GM04504 (cell line): Measurements from ENCODE around the gene HLA-A.
A peak's percentile ranks its signal among the peaks of the same experiment; 100 is the strongest.
"Not testable (repeated sequence)": the region's sequence is repeated elsewhere in the genome, so short reads cannot be mapped to it uniquely, and the experiment has no call there.

ENCODE experiments used
- DNase-seq: peaks from one replicate; pipeline ENCODE4 v3.0.0-alpha.2; 2012; ENCODE audit warnings: low read depth

The HLA-A gene

DNA sequence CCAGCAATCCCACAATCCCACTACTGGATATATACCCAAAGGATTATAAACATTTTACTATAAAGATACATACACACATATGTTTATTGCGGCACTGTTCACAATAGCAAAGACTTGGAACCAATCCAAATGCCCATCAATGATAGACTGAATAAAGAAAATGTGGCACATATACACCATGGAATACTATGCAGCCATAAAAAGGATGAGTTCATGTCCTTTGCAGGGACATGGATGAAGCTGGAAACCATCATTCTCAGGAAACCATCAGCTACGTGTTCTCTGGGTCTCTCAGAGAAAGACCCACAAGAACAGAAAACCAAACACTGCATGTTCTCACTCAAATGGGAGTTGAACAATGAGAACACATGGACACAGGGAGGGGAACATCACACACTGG, 21.4 kb downstream of the HLA-A start:
- not testable (repeated sequence) for DNase-seq

DNA sequence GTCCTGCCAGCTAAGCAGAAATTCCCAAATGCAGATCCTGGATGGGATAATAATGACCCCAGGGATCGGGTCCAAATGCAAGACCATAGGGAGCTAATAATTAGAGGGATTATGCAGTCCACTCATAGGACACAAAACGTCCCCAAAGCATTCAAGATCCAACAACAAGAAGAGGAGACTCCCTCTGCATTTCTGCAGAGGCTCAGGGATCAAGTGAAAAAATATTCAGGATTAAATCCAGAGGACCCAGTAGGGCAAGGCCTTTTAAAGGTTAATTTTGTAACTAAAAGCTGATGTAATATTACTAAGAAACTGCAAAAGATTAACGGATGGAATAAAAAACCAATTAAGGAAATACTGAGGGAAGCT, 22.2 kb downstream of the HLA-A start:
- no peak for DNase-seq

DNA sequence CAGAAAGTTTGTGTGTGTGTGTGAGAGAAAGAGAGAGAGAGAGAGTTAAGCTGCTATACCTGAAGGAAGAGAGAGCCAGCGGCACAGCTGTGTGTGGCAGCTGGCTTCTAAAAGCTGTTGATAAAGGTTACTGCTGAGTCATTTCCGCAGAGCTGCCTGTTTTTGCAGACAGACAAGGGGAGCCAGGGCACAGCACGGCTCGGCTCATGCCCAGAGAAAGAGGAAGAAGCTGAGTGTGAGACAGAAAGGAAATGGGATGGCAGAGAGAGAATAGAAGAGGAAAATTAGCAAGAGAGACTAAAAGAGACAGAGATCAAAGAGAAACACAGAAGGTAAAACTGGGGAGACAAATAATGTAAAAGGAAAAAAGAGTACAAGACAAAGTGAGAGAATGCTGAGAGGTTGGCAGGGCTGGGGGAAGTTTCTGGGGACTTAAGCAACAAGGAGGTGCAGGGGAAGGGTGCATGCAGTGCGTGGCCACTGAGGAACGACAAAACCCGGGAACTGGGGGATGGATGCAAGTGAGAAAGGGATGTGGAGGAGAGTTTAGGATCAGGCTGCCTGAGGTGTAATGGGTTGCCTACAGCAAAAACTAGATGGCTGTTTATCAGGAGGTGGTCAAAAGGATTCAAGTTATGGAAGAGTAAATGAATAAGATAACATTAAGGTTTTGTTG, 22.7 kb downstream of the HLA-A start:
- no peak for DNase-seq

DNA sequence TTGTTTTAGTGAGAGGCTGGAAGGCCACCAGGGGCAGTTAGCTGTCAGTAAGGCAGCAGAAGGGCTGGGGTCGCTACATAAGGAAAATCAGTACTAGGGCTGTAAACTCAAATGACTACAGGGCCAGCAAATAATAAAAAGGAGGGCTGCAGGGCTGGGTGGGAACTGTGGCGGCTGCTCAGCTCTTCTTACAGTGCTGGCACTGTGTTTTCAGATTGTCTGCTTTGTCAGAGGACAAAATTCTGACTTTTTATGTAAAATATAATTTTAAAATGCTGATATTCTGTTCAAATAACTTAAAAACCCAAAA, 23.2 kb downstream of the HLA-A start:
- DNase-seq = no peak

DNA sequence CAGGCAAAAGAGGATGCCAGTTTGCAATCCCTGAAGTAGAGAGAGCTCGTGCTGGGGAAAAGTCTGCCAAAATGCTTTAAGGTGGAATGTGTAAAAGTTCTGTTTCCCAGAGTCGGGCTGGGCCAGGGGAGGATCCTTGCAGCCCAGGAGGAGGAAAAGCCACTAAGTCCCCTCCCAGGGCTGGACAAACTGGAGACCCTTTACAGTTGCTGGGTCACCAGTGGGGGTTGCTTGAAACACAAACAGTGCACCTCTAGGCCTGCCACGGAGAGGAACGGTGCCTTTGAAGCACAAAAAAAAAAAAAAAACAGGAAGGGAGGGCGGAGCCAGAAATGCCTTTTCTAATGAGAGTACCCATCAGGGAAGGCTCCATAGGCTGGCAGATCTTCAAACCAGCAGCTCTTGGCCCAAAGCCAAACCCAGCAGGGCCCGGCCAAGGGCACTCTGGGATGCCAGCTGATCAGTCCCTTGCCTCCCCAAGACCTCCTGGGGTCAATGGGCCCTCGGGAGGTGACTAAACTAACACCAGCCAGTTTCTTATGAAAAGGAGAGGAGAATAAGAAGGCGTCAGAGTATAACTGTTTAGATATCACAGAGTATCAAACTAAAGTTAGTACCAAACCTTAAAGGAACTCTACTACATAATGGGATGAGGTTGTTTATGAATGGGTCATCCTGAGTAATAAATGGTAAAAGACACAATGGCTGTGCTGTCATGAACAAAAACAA, 23.7 kb downstream of the HLA-A start:
- no peak for DNase-seq

DNA sequence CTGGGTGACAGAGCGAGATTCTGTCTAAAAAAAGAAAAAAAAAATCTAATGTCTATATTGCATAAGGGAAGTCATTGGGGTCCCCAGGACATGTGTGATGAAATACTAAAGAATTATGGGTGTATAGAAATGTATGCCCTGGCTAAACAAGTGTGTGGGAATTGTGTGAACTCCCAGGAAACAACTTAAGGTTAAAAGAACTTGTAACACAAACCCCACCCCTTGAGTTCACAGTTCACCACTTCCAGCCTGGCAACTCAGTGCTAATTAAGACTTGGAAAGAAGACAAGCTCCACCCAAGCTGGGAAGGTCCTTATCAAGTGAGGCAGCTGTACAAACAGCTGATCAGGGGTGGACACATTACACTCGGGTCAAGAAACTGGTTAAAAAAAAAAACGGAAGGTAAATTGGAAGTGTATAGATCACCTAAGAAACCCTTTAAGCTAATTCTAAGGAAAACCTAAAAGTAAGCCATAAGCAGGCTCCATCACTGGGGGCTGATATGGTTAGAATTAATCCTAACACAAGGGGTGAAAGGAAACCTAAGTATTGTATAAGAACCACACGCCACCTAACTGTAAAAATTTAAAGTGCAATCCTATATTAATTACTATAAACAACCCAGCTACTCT, 25.2 kb downstream of the HLA-A start:
- DNase-seq = no peak

DNA sequence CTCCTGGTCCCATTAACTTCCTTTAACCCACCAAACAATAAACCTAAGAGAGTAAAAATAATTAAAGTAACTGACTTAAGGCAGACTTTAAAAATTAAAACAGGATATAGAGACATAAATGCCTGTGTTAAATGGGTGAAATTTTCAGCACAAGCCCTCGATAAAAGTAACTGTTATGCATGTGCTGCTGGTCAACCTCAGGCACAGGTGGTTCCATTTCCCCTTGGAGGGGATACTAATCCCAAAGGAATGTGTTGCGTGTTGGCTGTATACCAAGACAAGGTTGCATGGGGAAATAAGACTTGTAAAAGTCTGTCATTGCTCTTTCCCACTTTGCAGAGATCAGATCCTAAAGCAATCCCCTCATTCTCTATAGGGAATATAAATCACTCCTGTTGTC, 25.8 kb downstream of the HLA-A start:
- no peak for DNase-seq

DNA sequence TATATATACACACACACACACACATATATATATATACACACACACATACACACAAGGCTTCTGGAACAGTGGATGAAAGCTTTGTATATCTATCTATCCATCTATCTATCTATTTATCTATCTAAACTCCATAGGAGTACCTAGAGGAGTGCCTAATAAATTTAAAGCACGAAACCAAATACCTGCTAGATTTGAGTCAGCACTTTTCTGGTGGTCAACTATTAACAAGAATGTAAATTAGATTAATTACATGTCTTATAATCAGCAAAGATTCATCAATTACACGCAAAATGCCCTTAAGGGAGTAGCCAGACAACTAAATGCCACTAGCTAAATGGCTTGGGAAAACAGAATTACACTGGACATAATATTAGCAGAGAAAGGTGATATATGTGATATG, 26.6 kb downstream of the HLA-A start:
- no peak for DNase-seq

DNA sequence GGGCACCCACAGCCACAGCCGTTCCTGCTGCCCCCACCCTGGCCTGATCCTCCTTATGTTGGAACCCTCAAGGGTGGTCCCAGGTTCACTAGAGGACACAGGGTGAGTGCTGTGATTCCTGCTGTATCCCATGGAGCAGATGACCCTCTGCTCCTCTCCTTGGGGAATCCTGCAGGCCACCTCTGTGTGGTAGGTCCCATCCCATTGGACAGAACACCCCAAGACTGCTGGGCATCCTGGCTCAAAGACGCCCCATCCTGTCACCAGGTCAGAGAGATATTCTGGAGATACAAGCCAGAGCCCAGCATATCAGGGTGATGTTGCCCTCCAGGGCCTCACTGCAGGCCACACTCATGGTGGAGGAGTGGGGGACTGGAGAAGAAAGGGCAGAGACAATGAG, 28.4 kb downstream of the HLA-A start:
- DNase-seq = no peak

DNA sequence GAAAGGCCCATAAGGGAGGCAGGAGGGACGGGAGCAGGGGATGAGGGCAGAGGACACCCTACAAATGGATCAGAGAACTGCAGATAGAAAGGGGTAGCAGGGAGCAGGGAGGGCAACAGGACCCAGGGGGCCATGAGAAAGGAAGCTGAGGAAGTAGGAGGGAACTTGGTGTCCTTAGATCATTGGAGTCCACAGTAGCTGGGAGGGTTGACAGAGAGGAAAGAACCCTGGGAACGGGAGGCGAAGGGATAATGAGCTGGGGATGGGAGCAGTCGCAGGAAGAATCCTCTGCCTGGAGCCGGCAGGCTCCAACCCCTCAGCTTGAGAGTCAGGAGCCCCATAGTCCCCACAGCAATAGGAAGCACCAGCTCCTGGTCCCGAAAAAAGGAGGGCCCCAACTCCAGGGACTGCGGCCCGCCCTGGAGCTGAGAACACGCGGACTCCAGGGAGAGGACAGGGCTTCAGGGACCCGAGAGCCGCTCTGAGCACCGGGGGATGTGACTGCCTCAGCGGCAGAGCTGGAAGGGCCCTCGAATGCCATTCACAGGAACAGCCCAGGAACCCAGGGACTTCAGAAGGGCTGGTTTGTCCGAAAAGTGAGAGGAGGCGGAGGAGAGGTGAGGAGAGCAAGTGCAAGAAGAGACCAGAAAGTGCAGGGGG, 32.7 kb downstream of the HLA-A start:
- DNase-seq = no peak

DNA sequence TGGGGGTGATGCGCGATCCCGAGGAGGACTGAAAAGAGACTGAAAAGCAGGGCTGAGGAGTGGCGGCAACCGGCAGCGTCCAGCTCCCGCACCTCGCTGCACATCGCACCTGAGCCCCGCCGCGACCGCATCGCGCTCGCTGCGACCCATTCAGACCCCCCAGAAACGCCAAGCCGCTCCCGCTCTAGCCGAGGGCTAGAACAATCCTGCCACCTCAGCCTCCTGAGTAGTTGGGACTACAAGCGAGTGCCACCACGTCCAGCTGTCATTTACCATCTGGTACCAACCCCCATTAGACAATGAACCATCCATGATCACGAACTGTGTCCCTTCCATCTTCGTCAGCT, 33.2 kb downstream of the HLA-A start:
- no peak for DNase-seq

DNA sequence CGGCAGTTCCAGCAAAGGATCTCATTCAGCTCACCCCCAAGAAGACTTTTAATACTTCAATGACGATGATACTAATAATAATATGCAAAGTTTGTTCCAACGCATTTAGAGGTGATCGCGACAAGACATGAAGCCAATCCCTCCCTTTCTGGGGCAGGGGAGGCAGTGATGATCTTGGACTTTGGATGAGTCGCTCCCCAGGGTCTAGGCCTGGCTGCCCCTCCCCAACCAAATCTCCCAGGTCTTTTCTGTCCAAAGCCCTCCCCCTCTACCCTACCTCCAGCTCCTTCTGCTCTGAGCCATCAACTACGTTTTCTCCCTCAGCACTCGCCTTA, 33.9 kb downstream of the HLA-A start:
- no peak for DNase-seq

DNA sequence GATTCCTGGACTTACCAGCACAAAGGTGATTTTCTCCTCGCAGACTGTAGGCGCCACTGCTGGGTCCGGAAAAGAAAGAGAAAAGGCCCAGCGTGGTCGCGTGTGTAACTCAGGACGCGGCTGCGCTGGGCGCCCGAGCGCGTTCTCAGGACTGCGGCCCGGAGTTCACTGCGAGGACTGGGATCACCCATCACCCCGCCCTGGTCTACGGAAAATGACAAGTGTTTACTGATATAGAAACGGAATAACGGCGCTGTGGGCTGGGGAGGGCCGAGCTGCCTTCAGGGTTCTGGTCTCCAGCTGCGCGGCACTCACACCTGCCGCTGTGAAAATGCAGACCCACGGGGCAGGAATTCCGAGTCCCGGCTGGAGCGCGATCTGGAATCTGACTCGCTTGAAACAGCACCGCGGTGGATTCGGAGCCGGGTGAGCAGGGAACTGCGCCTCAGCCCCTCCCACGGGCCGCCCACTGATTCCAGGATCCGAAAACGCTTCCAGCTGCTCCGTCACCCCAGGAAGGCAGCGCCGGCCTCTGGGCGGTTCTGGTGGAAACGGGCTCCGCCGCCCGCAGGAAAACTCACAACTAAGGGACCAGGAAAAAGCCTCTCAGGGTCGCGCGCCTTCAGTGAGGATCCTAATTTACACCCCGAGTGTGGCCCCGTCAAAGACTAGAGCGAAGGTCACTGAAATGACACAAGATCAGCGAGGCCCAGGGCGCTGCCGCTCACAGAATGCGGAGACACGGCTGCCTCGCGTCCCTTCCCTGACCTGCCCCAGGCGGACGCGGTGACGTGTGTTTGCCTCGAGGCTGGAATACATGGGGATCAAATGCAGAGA, 34.5 kb downstream of the HLA-A start:
- peak; percentile 52 for DNase-seq

DNA sequence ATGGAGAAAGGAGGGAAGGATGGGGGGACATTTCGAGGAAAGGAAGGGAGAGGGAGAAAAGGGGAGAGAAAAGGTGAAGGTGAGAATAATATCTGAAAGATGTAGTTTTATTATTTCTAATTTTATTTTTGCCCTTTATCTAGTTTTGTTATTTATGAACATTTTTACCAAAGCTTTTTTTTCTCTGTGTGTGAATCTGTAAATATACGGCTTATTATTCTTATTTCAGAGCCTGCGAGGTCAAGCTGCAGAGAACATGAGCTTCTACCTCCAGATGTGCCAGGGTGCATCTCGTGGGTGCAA, 35.0 kb downstream of the HLA-A start:
- no peak for DNase-seq

DNA sequence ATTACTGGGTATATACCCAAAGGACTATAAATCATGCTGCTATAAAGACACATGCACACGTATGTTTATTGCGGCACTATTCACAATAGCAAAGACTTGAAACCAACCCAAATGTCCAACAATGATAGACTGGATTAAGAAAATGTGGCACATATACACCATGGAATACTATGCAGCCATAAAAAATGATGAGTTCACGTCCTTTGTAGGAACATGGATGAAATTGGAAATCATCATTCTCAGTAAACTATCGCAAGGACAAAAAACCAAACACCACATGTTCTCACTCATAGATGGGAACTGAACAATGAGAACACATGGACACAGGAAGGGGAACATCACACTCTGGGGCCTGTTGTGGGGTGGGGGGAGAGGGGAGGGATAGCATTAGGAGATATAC, 37.7 kb downstream of the HLA-A start:
- not testable (repeated sequence) for DNase-seq

DNA sequence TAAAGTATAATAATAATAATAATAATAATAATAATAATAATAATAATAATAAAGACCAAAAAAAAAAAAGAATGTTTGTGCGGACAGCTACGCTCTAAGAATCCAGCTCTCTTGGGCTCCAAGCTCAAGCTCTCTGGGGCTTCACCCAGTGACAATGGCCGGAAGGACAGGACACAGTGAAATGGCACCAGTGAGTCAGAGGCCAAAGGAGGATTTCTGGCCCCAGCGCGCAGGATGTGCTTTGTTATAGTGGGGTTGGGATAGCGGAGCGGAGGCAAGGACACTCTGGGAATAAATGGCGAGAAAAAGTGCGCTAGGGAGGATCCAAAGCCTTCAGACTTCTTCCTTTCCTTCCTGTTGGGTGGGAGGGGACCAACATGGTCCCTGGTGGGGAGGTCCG, 38.2 kb downstream of the HLA-A start:
- no peak for DNase-seq

DNA sequence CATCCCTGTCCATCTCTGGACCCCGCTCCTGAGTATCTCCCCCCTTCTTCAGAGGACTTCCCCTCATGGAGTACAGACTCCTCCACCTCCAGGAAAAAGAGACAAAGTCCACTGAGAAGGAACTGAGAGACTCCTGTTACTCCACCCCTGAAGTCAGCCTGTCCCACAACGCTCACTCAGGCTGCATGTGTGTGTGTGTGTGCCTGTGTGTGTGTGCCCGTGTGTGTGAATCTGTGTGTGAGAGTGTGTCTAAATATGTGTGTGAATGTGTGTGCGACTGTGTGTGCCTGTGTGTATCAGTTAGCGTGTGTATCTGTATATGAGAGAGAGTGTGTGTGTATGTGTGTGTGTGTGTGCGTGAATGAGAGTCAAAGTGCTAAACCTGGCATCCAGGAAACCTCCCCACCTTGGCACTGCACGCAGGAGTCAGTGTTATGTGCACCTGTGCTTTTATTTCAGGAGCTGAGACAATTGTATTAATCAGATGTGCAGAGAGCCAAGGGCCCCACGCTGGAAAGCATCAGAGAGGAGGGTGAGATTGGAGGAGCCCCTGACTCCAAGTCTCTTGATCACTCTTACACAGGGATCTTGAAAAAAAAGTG, 39.0 kb downstream of the HLA-A start:
- no peak for DNase-seq

DNA sequence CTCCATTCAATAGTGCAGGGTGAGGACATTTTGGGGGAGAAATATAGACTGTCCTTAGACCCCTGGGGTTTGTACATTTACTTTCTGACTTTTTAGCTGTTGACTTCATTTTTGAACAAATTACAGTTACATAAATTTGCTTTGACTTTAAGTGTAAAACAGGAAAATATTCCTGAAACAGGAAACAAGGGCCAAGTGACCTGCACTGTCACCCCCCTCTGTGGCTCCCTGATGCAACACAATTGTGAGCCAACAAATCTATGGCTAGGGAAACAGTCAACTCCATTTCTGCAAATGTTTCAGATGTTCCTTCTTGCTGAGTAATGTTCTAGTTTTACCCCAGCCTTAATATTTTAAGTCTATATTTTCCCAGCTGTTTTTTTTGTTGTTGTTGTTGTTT, 39.8 kb downstream of the HLA-A start:
- DNase-seq = no peak

DNA sequence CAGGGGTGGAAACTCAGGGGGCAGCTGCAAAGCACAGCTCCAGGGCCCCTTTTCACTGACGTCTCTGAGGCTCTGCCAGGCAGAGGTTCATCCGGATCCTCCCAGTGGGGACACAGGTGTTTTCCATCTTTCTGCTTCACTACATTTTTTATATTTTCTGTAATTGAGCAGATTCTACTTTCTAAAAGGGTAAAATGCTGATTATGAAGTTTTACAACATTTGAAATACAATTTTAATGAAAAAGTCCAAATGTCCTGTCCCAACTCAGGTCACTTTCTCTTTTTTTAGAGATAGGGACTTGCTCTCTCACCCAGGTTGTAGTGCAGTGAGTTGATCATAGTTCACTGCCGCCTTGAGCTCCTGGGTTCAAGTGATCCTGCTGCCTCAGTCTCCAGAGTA, 41.9 kb downstream of the HLA-A start:
- DNase-seq = no peak

DNA sequence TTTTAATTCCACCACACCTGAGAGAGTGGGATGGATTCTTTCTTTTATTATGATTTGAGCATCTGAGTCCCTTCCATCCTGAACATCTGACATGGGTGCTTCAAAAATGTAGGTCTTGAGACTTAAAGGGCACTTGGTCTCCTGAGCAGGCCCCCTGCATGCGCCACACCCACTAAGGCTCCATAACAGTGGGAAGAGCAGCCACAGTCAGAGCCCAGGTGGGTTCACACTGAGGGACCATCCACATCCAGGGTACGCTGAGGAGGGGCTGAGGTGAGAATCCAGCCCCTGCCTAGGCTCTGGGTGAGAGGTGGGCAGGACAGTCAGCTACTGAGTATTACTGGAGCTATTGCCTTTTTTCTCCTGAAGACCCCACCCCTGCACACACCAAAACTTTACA, 42.7 kb downstream of the HLA-A start:
- DNase-seq = no peak

DNA sequence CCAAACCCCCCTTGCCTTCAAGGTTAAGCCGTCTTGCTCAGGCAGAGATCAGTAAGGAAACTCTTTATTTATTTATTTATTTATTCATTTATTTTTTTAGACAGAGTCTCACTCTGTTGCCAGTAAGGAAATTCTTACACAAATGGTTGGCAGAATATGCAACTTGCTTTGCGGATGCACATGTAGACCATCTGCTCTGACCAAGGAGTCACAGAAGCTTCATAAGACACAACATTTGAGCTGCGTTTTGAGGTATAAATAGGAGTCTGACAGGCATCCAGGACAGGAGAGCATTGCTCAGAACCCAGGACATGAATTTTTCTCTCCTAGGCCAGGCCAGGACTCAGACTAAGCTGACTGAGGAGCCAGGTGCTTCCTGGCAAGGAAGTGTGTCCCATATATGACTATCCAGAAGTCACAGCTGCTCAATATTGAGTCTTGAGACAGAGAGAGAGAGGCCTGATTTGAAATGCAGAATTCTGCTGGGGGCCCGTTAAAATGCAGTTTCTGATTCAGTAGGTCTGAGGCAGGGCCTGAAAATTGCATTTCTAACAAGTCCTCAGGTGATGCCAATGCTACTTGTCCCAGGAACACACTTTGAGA, 43.9 kb downstream of the HLA-A start:
- no peak for DNase-seq

DNA sequence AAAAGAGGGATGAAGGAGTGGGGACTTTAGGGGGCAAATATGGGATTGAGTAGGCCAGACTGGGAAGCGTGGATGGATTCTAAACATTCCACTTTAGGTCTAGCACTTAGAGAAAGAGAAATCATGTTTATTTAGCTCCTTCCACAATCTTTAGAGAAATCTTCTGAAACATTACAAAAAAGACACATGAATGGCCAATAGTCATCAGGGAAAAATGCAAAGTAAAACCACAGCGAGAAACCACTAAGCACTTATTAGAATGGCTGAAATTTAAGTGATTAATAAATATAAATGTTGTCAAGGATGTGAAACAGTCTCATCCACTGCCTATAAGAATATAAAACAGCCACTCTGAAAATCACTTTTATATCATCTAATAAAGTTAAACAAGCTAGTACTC, 46.9 kb downstream of the HLA-A start:
- no peak for DNase-seq
